ENCODE measurements around the gene MCC. TPM values are rescaled to one million over a fixed set of nuclear protein-coding genes. Genes with fewer than 3 reads are reported as not detected.

MCC gene
- total and polyA plus RNA-seq, 4 donors = 9.0 to 47.3 (median 14.7) TPM

GRCh38 chr5:113502073-113502472 is 13.8 kb upstream of the MCC start (continued):
- TF ChIP-seq YY1 (IDR thresholded peaks at IDR 0.05) = no peak
- no peak for TF ChIP-seq HNF4G (IDR thresholded peaks at IDR 0.05)
- no peak for TF ChIP-seq FOXA2 (IDR thresholded peaks at IDR 0.05)

GRCh38 chr5:113495422-113495841 is 7.2 kb upstream of the MCC start:
- DNase-seq (ENCODE audit: low spot score) = no peak
- Histone ChIP-seq H3K4me1 (ENCODE audit: control insufficient read depth in 4 of 4, insufficient read depth in 4 of 4, low read length in 3 of 4) (no peaks in the 10 kb centered on the region), H3K4me3 (ENCODE audit: low read depth in 1 of 3, low read length in 3 of 3) (no peak overlapping the region), H3K9ac (ENCODE audit: low read depth in 1 of 2, low read length in 2 of 2) (no peak overlapping the region), H3K27me3 (ENCODE audit: control insufficient read depth in 4 of 4, insufficient read depth in 4 of 4, low read length in 3 of 4) (no peaks in the 10 kb centered on the region), H3K9me3 (ENCODE audit: control insufficient read depth in 4 of 4, low read length in 3 of 4) (peaks cover 0 to 10% (median 4%) of the 10 kb centered on the region in 4 donors), H3K36me3 (ENCODE audit: control insufficient read depth in 4 of 4, insufficient read depth in 3 of 4, low read depth in 1 of 4, low read length in 3 of 4) (no peaks in the 10 kb centered on the region), H3K27ac (ENCODE audit: low read depth in 1 of 2, low read length in 2 of 2) (no peak overlapping the region)
- 84% methylated on average over 1 of the region's 1 CpG for WGBS
- TF ChIP-seq YY1 (IDR thresholded peaks at IDR 0.05) (no peak), CTCF (IDR thresholded peaks at IDR 0.05; ENCODE audit: low read depth, low read length, missing input control) (no peak), EGR1 (IDR thresholded peaks at IDR 0.05; ENCODE audit: low read depth in 2 of 2) (no peak)

- Histone ChIP-seq H3K4me1 (ENCODE audit: control insufficient read depth in 4 of 4, insufficient read depth in 4 of 4, low read length in 3 of 4) (peaks cover 0 to 4% (median 3%) of the 10 kb centered on the region in 4 donors), H3K9ac (ENCODE audit: low read depth in 1 of 2, low read length in 2 of 2) (no peak overlapping the region), H3K27ac (ENCODE audit: low read depth in 1 of 2, low read length in 2 of 2) (no peak overlapping the region), H3K27me3 (ENCODE audit: control insufficient read depth in 4 of 4, insufficient read depth in 4 of 4, low read length in 3 of 4) (peaks cover 0 to 4% (median 2%) of the 10 kb centered on the region in 4 donors), H3K36me3 (ENCODE audit: control insufficient read depth in 4 of 4, insufficient read depth in 3 of 4, low read depth in 1 of 4, low read length in 3 of 4) (no peaks in the 10 kb centered on the region), H3K9me3 (ENCODE audit: control insufficient read depth in 4 of 4, low read length in 3 of 4) (peaks cover 0 to 23% (median 7%) of the 10 kb centered on the region in 4 donors), H3K4me3 (ENCODE audit: low read depth in 1 of 3, low read length in 3 of 3) (no peak overlapping the region)
- TF ChIP-seq YY1 (IDR thresholded peaks at IDR 0.05) (no peak), FOXA1 (IDR thresholded peaks at IDR 0.05) (no peak), MAX (IDR thresholded peaks at IDR 0.05) (no peak), ZBTB33 (IDR thresholded peaks at IDR 0.05) (no peak), TAF1 (conservative IDR thresholded peaks at IDR 0.05) (no peak)
- 89% methylated on average over 1 of the region's 1 CpG for WGBS
- no peak for DNase-seq (ENCODE audit: low spot score)
These were observed 5.2 kb upstream of the MCC start for GRCh38 chr5:113493446-113493845.

- WGBS = 88% methylated on average over 2 of the region's 2 CpGs
- no peak overlapping the region for H3K4me3 ChIP-seq (ENCODE audit: low read depth in 1 of 3, low read length in 3 of 3)
- peaks cover 6 to 18% (median 13%) of the 10 kb centered on the region in 4 donors for H3K4me1 ChIP-seq (ENCODE audit: control insufficient read depth in 4 of 4, insufficient read depth in 4 of 4, low read length in 3 of 4)
- H3K27me3 ChIP-seq (ENCODE audit: control insufficient read depth in 4 of 4, insufficient read depth in 4 of 4, low read length in 3 of 4) = peaks cover 2 to 4% (median 4%) of the 10 kb centered on the region in 4 donors
- H3K9me3 ChIP-seq (ENCODE audit: control insufficient read depth in 4 of 4, low read length in 3 of 4) = peaks cover 0 to 23% (median 7%) of the 10 kb centered on the region in 4 donors
- no peak for DNase-seq (ENCODE audit: low spot score)
- H3K9ac ChIP-seq (ENCODE audit: low read depth in 1 of 2, low read length in 2 of 2) = no peak overlapping the region
- no peaks in the 10 kb centered on the region for H3K36me3 ChIP-seq (ENCODE audit: control insufficient read depth in 4 of 4, insufficient read depth in 3 of 4, low read depth in 1 of 4, low read length in 3 of 4)
- no peak overlapping the region for H3K27ac ChIP-seq (ENCODE audit: low read depth in 1 of 2, low read length in 2 of 2)
- no peak for TF ChIP-seq NR2F2 (IDR thresholded peaks at IDR 0.05)
- TF ChIP-seq CTCF (IDR thresholded peaks at IDR 0.05; ENCODE audit: low read depth, low read length, missing input control) = no peak
- no peak for TF ChIP-seq SP1 (IDR thresholded peaks at IDR 0.05)
- TF ChIP-seq TAF1 (conservative IDR thresholded peaks at IDR 0.05) = no peak
These were observed 2.8 kb upstream of the MCC start for GRCh38 chr5:113491022-113491421.

Data from liver (tissue), 9 donors.